Mesenteric fat pad (tissue), 1 donor: ENCODE results near the gene GABBR2. TPM values are rescaled to one million over a fixed set of nuclear protein-coding genes. Genes with fewer than 3 reads are reported as not detected.
"Not testable (repeated sequence)": the region's sequence is repeated elsewhere in the genome, so short reads cannot be mapped to it uniquely, and the experiment has no call there.

ENCODE experiments used
- DNase-seq: peaks from one replicate; pipeline ENCODE4 v3.0.0-alpha.2; 2020; ENCODE audit warnings: low spot score
- total RNA-seq: library from RNA; stranded (reverse); fragmentation: NEBNext Ultra II Directional; extraction: Animal tissue kit (Norgen Biotek cat#: 25700); gene quantifications from one replicate; pipeline ENCODE4 v1.2.1, GENCODE V29; 2021
- donor health status: DM: yes; HTN: yes; CAD: no.

The GABBR2 gene
- total RNA-seq, 1 donor from 2014 or later, result not detected

- no peak for DNase-seq
Measured at GRCh38 chr9:98686961-98687855, 21.5 kb downstream of the GABBR2 start.

DNA sequence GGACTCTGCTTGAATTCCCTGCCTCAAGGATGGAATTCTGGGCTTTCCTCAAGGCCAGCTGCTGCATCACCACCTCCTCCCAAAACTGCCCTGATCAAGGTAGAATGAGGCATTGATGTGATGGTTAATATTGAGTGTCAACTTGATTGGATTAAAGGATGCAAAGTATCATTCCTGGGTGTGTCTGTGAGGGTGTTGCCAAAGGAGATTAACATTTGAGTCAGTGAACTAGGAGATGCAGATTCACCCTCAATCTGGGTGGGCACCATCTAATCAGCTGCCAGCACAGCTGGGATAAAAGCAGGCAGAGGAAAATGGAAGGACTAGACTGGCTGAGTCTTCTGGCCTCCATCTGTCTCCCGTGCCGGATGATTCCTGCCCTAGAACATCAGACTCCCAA, 23.9 kb downstream of the GABBR2 start:
- not testable (repeated sequence) for DNase-seq

DNA sequence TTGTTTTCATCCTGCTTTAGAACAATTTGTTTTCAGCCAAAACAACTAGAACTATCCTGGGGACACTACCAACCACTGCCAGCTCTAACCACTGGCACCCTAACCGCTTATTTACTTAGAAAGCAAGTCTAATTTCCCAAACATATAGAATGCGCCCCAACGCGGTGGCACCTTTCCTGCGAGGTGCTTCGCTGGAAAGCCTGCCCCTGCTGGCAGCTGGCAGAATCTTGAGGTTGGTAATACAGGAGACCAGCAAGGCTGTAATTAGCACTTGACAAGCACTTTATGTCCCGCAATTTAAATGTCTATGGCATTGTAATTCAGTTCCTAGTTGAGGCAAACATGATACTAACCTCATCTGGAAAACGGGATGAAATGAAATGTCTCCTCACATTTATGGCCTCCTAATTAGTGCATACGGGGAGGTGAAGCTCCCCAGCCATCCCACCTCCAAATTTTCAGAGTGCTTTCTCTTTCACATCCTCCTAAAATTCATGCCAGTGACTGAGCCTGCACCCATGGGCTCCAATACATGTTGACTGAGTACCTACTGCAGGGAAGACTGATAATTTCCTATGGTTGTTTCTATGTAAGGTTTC, 30.4 kb downstream of the GABBR2 start:
- DNase-seq, result no peak

DNA sequence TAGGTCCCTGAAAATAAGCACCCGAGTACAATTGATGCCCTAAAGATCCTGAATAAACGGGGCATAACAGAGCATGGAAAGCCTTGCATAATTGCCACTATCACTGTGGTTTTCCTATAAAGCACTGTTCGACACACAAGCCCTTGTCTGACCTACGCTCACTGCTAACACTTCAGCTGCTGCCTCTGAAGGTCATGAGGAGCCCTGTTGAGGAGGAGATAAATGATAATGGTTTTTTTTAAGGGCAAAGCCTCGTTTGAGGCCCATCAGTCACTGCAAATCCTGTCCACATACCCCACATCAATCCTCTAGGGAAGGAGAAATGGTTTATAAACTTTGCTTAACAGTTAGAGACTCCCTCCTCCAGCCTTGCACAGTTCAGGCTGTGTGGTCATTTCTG, 35.1 kb downstream of the GABBR2 start:
- no peak for DNase-seq

- DNase-seq, result no peak
Measured at GRCh38 chr9:98667005-98667640, 41.6 kb downstream of the GABBR2 start.

DNA sequence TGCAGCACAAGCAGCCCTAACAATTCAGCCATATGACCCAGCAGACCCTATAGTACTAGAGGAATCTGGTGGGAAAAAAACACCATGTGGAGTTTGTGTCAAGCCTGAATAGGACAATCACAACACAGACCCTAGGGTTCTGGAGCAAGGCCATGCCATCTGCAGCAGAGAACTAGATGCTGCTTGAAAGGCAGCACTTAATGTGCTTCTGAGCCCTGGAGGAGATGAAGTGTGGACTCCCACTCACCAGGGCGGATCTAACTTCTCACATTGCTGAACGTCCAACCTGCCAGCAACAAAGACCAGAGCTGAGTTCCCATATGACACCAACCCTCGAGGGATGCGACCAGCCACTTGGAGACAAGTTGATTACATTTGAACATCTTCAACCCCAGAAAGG, 43.2 kb downstream of the GABBR2 start:
- no peak for DNase-seq

DNA sequence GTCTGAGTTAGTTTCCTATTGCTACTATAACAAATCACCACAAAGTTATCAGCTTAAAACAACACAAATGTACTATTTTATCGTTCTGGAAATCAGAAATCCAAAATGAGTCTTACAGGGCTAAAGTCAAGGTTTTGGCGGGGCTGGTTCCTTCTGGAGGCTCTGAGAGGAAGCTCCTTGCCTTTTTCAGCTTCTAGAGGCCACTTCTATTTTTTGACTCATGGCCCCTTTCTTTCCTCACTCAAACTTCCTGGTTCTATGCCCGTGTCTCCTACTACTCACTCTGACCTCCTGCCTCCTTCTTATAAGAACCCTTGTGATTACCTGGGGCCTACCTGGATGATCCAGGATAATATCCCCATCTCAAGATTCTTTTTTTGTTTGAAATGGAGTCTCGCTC, 48.2 kb downstream of the GABBR2 start:
- DNase-seq, result no peak

- DNase-seq, result no peak
Measured at GRCh38 chr9:98658951-98659351, 49.8 kb downstream of the GABBR2 start.

DNA sequence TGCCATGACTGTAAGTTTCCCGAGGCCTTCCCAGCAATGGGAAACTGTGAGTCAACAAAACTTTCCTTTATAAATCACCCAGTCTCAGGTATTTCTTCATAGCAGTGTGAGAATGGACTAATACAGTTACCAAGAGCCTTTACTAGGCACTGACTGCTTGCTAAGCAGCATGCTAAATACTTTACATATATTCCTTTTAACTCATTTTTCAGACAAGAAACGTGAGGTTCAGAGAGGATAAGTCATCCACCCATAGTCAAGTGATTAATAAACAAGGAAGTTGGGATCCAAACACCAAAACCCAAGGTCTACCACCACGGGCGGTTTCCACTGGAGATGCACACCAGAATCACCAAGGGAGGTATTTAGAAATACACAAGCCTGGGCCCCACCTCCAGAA, 50.8 kb downstream of the GABBR2 start:
- DNase-seq, result no peak

DNA sequence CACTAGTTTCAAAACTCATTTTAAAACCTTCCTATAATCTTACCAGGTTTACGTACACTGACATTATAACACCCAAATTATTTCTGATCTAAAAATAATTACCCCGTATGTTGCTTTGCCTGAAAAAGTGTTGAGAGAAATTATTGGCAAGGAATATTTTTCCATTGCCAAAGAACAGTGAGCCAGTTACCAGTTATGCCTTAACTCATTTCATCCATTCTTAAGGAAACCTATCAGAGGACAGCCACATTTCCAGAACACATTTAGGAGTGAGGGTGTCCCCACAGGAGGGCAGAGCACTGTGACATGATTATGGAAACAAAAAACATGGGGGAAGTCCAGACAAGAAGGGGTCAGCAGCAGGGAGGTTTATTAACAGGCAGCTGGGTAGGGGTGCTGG, 52.2 kb downstream of the GABBR2 start:
- no peak for DNase-seq

- DNase-seq, result not testable (repeated sequence)
Measured at GRCh38 chr9:98655428-98655827, 53.3 kb downstream of the GABBR2 start.

DNA sequence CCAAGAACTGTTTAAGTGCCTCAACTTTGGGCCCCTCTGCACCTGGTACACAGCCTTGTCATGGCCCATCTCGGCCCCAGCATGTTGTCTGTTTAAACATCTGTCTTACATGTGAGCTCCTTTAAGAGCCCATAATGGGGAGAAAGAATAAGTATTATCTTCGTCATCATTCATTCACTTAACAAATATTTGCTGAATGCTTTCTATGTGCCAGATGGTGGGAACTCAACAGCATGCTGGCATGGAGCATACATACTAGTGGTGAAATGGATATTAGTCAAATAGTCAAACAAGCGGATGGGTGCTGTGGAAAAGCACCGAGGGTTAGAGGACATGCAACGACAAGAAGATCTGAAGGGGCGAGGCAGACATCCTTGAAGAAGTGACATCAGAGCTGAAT, 54.5 kb downstream of the GABBR2 start:
- no peak for DNase-seq

DNA sequence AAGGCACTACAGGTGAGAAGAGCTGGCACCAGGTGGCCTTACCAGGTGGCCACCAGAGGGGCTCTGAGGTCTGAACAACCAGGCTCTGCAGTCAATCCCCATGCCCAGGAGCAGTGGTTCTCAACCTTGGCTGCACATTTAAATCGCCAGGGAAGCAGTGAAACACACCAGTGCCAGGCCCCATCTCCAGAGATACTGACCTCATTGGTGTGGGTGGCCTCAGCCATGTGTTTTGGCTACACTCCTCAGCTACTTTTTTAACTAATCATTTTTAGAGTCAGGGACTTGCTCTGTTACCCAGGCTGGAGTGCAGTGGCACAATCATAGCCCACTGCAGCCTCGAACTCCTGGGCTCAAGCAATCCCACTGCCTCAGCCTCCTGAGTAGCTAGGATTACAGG, 56.0 kb downstream of the GABBR2 start:
- no peak for DNase-seq

DNA sequence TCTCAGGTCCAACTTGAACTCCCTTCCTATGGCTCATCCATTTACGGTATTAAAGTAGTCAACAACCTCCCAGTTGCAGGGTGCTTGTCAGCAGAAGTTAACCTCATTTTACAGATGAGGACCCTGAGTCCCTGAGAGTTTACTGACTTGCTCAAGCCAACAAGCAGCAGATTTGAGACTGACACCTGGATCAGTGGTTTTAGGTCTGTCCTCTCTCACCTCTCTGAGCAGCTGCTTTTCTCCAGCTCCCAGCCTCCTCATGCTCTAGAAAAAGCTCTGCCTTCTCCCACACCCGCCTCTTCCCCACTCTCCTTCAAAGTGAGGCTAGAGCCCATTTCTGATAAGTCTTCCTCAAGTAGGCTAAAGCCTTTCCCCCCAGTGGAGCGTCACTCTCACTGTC, 56.4 kb downstream of the GABBR2 start:
- DNase-seq, result no peak

DNA sequence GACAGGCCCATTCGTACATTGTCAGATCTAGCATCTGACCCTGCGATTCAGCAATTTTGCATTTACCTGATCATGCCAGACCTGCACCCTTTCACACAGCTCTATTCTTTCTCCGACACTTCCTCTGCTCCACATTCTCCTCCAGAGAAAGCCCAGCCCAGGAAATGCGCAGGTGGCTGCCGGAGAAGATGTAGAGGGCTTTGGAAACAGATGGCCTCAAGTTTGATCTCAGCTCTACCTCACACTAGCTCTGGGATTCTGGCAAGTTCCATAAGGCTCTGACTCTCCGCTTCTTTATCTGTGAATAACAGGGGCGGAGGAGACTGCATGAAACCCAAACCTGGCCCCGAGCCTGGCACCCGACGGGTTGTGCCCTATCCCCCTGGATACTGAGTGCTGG, 61.5 kb downstream of the GABBR2 start:
- no peak for DNase-seq

DNA sequence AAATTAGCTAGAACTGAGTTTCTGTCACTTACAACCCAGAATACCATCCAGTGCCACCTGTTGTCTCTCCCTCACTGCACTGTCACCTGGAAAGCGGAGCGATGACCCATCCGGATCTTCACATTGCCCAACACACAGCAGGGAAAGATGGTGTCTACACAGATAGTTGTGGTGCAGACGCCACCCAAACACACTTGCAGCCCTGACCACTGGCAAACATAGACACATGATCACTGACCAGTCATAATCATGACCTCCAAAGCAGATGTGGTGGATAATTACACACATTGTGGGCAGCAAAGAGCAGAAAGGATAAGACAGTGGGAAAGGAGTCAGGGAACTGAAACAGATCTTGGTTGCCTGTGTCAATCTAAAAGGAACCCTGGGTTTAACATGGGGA, 64.7 kb downstream of the GABBR2 start:
- DNase-seq, result no peak

- no peak for DNase-seq
Measured at GRCh38 chr9:98642661-98643312, 65.9 kb downstream of the GABBR2 start.

- no peak for DNase-seq
Measured at GRCh38 chr9:98641695-98642094, 67.0 kb downstream of the GABBR2 start.

DNA sequence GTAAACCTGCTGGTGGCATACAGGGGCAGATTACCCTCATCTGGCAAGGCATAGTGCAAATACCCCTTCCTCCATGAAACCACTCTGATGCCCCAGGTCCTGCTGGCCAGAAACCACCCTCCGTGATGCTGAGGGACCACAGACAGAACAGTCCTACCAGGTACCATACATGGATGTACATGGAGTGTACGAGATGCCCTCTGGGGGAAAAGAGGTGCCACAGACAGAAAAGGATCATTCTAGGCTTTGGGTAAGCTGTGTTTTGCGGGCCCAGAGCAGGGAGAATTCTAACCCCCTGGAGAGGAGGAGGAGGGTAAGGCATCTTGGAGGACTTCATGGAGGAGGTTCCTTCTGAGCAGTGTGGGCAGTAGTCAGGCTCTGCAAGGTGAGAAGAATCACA, 68.3 kb downstream of the GABBR2 start:
- DNase-seq, result no peak

- DNase-seq, result no peak
Measured at GRCh38 chr9:98639133-98639532, 69.6 kb downstream of the GABBR2 start.

GRCh38 chr9:98637381-98637780, 71.4 kb downstream of the GABBR2 start:
- no peak for DNase-seq

DNA sequence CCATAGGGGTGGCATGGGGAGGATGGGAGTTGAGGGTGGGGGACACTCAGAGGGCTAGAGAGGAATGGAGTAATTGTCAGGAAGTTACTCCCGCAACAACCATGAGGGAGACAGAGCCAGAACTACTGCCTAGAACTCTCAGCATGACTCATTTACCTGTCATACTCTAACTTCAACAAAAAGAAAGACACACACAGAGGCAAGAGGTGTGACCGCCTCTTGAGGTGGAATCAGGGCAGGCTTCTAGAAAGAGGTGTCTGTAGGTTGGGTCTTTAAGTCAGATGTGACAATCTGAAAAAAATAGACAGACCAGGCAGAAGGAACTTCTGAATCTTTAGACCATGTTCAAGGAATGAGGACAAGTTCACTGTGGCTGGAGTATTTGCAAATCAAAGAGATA, 73.4 kb downstream of the GABBR2 start:
- no peak for DNase-seq
